GM12801 (cell line): ENCODE data around the gene FKBP1B.

Source experiments
- CTCF ChIP-seq: IDR thresholded peaks from one replicate; pipeline ENCODE4 v1.5.1; 2011; ENCODE audit warnings: control low read depth; ENCODE audit not compliant: insufficient read length; ENCODE audit errors: extremely low read depth

The FKBP1B gene

GRCh38 chr2:24018241-24018640, 31.3 kb upstream of the FKBP1B start:
- no peak for TF ChIP-seq CTCF

- no peak for TF ChIP-seq CTCF
These were observed 29.8 kb upstream of the FKBP1B start for GRCh38 chr2:24019729-24020128.

GRCh38 chr2:24020244-24020643, 29.3 kb upstream of the FKBP1B start:
- TF ChIP-seq CTCF: no peak

GRCh38 chr2:24021122-24021998, 28.2 kb upstream of the FKBP1B start:
- TF ChIP-seq CTCF: no peak

- no peak for TF ChIP-seq CTCF
These were observed 27.1 kb upstream of the FKBP1B start for GRCh38 chr2:24022324-24022974.

GRCh38 chr2:24022975-24023575, 26.5 kb upstream of the FKBP1B start:
- no peak for TF ChIP-seq CTCF

- TF ChIP-seq CTCF: no peak
These were observed 25.5 kb upstream of the FKBP1B start for GRCh38 chr2:24024018-24024417.
